Kidney epithelial cell (primary cell): ENCODE results near the gene RPL10A. TPM values are rescaled to one million over a fixed set of nuclear protein-coding genes. Genes with fewer than 3 reads are reported as not detected.

ENCODE experiments used
- DNase-seq: peaks from one replicate; pipeline ENCODE4 v3.0.0-alpha.2; 2010; ENCODE audit warnings: low read depth
- H3K27me3 ChIP-seq: 2 replicates; pipeline ENCODE4 v1.6.0; 2011; ENCODE audit warnings: low read length; ENCODE audit not compliant: control insufficient read depth, insufficient read depth
- H3K36me3 ChIP-seq: 2 replicates; pipeline ENCODE4 v1.5.1; 2011; ENCODE audit warnings: low read length; ENCODE audit not compliant: control insufficient read depth, insufficient read depth
- H3K4me3 ChIP-seq: 2 replicates; pipeline ENCODE4 v1.5.1; 2011; ENCODE audit warnings: low read depth, mild to moderate bottlenecking, control low read depth, low read length
- total RNA-seq: library from RNA; depleted of rRNA; stranded (reverse); fragments of >200 nt; gene quantifications from 2 replicates; pipeline ENCODE4 v1.2.3, GENCODE V29; 2015
- TF ChIP-seq, protein P1 (sequence below): IDR thresholded peaks from 2 replicates; pipeline ENCODE4 v1.5.1; 2011; ENCODE audit warnings: mild to moderate bottlenecking, moderate library complexity, low read length, control low read depth, inconsistent platforms; ENCODE audit not compliant: insufficient read depth, poor library complexity, severe bottlenecking

The RPL10A gene
- total RNA-seq, 1 donor from 2014 or later, result 1,851 TPM

DNA sequence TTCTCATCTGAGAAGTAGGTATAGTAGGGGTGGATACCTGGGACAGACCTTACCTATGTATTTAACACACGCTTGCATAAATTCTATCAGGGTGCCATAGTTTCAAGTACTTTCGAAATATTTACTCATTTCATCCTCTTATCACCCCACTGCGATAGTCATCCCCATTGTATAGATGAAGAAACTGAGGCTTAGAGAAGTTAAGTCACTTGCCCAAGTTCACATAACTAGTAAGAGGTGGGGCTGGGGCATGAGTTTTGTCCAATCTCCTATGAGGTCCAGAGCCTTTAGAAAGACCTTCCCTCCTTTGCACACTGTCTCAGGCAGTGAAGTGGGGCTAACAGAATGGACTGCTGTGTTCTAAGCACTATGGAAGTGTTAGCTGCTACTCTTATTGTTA is 38.3 kb downstream of the RPL10A start:
- TF ChIP-seq, protein P1, sequence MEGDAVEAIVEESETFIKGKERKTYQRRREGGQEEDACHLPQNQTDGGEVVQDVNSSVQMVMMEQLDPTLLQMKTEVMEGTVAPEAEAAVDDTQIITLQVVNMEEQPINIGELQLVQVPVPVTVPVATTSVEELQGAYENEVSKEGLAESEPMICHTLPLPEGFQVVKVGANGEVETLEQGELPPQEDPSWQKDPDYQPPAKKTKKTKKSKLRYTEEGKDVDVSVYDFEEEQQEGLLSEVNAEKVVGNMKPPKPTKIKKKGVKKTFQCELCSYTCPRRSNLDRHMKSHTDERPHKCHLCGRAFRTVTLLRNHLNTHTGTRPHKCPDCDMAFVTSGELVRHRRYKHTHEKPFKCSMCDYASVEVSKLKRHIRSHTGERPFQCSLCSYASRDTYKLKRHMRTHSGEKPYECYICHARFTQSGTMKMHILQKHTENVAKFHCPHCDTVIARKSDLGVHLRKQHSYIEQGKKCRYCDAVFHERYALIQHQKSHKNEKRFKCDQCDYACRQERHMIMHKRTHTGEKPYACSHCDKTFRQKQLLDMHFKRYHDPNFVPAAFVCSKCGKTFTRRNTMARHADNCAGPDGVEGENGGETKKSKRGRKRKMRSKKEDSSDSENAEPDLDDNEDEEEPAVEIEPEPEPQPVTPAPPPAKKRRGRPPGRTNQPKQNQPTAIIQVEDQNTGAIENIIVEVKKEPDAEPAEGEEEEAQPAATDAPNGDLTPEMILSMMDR, result no peak
- no peak for DNase-seq
- H3K36me3 ChIP-seq, result no peaks in the 10 kb centered on the region
- no peak overlapping the region for H3K4me3 ChIP-seq
- H3K27me3 ChIP-seq, result peaks cover 41% of the 10 kb centered on the region

DNA sequence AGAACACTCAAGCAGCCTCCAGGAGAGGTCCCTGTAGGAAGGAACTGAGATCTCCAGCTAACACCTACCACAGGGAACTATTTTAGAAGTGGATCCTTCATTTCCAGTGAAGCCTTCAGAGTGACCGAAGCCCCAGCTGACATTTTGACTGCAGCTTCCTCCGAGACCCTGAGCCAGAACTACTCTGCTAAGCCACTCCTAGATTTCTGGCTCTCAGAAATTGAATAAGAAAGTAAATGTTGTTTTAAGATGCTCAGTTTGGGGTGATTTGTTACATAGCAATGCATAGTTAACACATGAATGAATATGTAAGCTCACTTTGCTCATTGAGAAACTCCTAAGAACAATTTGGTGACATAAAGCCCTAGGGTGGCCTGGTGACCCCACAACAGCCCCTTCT is 39.0 kb downstream of the RPL10A start:
- DNase-seq, result no peak
- peaks cover 47% of the 10 kb centered on the region for H3K27me3 ChIP-seq
- TF ChIP-seq, protein P1, result no peak
- H3K36me3 ChIP-seq, result no peaks in the 10 kb centered on the region
- H3K4me3 ChIP-seq, result no peak overlapping the region

DNA sequence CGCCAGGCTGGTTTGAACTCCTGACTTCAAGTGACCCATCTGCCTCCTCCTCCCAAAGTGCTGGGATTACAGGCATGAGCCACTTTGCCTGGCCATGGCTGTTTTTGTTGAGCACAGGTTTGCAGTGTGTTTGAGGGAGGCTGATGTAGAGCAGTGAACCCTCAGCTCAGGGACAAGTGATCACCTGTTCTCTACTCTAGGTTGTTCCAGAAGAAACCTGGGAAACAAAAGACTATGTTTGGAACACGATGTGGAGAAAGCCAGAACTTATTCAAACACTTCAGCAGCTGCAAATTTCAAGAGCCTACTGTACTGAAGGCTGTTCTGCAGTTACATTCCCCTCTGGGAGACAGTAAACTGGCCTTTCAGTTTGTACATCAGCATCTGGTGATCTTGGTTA is 39.8 kb downstream of the RPL10A start:
- H3K27me3 ChIP-seq, result peaks cover 50% of the 10 kb centered on the region
- DNase-seq, result no peak

DNA sequence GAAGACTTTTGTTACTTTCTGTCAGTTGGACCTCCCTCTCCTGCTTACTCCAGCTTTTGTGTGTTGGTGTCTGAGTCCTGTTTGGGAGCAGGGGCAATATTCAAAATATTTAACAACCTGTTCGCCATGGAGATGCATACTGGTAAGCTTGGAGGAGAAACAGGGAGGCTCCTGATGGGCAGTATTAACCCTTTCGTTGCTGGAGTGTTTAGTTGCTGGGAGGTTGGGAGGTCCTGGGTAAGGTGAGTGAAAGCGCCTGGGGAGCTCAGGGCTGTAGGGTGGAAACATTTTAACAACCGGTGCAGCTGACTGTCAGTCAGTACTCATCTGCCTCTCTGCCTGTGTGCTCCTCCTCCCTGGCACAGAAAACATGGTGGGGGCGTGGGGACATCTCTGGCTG is 40.3 kb downstream of the RPL10A start:
- peaks cover 48% of the 10 kb centered on the region for H3K27me3 ChIP-seq
- TF ChIP-seq, protein P1, result no peak
- no peak overlapping the region for H3K4me3 ChIP-seq

More for the DNA sequence above, 39.8 kb downstream of the RPL10A start:
- Histone ChIP-seq H3K36me3 (no peaks in the 10 kb centered on the region), H3K4me3 (no peak overlapping the region)
- TF ChIP-seq, protein P1, result no peak

DNA sequence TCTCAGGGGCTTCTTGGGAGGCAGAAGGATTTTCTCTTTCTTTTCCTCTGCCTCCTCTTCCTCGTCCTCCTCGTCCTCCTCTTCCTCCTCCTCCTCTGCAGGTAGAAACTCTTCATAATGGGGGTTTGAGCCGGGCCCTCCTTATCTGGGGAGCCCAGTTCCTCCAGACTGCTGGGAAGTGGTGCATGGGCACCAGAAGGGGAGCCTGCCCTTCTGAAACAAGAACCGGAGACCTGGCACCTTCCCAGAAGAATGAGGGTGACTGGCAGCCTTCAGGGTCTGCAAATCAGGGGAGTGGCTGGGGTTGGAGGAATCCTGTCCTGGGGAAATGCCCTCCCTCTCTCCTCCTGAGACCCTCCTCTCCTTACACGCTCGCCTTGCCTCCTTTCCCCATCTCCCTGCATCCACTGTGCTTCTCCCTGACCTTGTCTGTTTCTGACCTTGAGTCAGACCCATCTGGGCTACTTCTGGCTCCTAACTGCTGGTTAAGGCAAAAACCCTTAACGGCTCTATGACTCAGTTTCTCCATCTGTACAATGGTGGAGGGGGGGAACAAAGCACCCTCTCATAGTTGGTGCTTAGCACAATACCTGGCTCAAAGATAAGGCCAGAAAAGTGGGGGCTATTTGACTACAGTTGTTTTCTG is 42.8 kb downstream of the RPL10A start:
- Histone ChIP-seq H3K36me3 (no peaks in the 10 kb centered on the region), H3K4me3 (no peak overlapping the region)

More for the DNA sequence above, 40.3 kb downstream of the RPL10A start:
- H3K36me3 ChIP-seq, result no peaks in the 10 kb centered on the region
- DNase-seq, result no peak

More for the DNA sequence above, 42.8 kb downstream of the RPL10A start:
- H3K27me3 ChIP-seq, result peaks cover 35% of the 10 kb centered on the region
- DNase-seq, result no peak
- TF ChIP-seq, protein P1, result no peak
